GM19328 (cell line): ENCODE results near the gene C14orf132.
"Not testable (repeated sequence)": the region's sequence is repeated elsewhere in the genome, so short reads cannot be mapped to it uniquely, and the experiment has no call there.

Source experiments
- ATAC-seq: cut with Tn5 transposase; IDR thresholded peaks from one replicate; pipeline ENCODE4 v1.9.1; 2021; ENCODE audit warnings: mild to moderate bottlenecking, moderate library complexity; ENCODE audit not compliant: unreplicated experiment

C14orf132 gene

GRCh38 chr14:96058576-96059200 is 19.5 kb downstream of the C14orf132 start:
- no peak for ATAC-seq

- ATAC-seq = no peak
These were observed 20.5 kb downstream of the C14orf132 start for GRCh38 chr14:96059519-96060135.

GRCh38 chr14:96060186-96060933 is 21.2 kb downstream of the C14orf132 start:
- ATAC-seq = no peak

- ATAC-seq = no peak
These were observed 22.8 kb downstream of the C14orf132 start for GRCh38 chr14:96062010-96062409.

GRCh38 chr14:96062506-96062905 is 23.3 kb downstream of the C14orf132 start:
- ATAC-seq = no peak

GRCh38 chr14:96064866-96065265 is 25.7 kb downstream of the C14orf132 start:
- no peak for ATAC-seq

- ATAC-seq = no peak
These were observed 26.7 kb downstream of the C14orf132 start for GRCh38 chr14:96065661-96066459.

GRCh38 chr14:96066976-96067375 is 27.8 kb downstream of the C14orf132 start:
- no peak for ATAC-seq

- no peak for ATAC-seq
These were observed 29.1 kb downstream of the C14orf132 start for GRCh38 chr14:96067985-96068930.

- ATAC-seq = no peak
These were observed 30.3 kb downstream of the C14orf132 start for GRCh38 chr14:96069421-96069820.

- ATAC-seq = no peak
These were observed 32.4 kb downstream of the C14orf132 start for GRCh38 chr14:96071561-96071960.

- ATAC-seq = no peak
These were observed 32.9 kb downstream of the C14orf132 start for GRCh38 chr14:96072076-96072475.

- no peak for ATAC-seq
These were observed 33.6 kb downstream of the C14orf132 start for GRCh38 chr14:96072746-96073145.

GRCh38 chr14:96073260-96074039 is 34.3 kb downstream of the C14orf132 start:
- not testable (repeated sequence) for ATAC-seq

- no peak for ATAC-seq
These were observed 38.9 kb downstream of the C14orf132 start for GRCh38 chr14:96077983-96078624.

GRCh38 chr14:96078625-96079016 is 39.5 kb downstream of the C14orf132 start:
- no peak for ATAC-seq

GRCh38 chr14:96079066-96079465 is 39.9 kb downstream of the C14orf132 start:
- no peak for ATAC-seq

GRCh38 chr14:96080571-96080970 is 41.4 kb downstream of the C14orf132 start:
- ATAC-seq = no peak

GRCh38 chr14:96081224-96081623 is 42.1 kb downstream of the C14orf132 start:
- ATAC-seq = no peak
